Measurements from ENCODE around the gene COPS4.

- TF ChIP-seq, protein P1, sequence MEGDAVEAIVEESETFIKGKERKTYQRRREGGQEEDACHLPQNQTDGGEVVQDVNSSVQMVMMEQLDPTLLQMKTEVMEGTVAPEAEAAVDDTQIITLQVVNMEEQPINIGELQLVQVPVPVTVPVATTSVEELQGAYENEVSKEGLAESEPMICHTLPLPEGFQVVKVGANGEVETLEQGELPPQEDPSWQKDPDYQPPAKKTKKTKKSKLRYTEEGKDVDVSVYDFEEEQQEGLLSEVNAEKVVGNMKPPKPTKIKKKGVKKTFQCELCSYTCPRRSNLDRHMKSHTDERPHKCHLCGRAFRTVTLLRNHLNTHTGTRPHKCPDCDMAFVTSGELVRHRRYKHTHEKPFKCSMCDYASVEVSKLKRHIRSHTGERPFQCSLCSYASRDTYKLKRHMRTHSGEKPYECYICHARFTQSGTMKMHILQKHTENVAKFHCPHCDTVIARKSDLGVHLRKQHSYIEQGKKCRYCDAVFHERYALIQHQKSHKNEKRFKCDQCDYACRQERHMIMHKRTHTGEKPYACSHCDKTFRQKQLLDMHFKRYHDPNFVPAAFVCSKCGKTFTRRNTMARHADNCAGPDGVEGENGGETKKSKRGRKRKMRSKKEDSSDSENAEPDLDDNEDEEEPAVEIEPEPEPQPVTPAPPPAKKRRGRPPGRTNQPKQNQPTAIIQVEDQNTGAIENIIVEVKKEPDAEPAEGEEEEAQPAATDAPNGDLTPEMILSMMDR (IDR thresholded peaks at IDR 0.05 in 2 of 3, conservative IDR thresholded peaks at IDR 0.05 in 1 of 3; ENCODE audit: control insufficient read depth in 2 of 3, extremely low read depth in 1 of 3, insufficient read depth in 1 of 3, low read depth in 3 of 3, low read length in 3 of 3): no peak
- no peak for TF ChIP-seq EP300 (IDR thresholded peaks at IDR 0.05; ENCODE audit: borderline replicate concordance in 1 of 2, control insufficient read depth in 1 of 2, low read depth in 2 of 2, low read length in 2 of 2)
- no peak for TF ChIP-seq CHD4 (IDR thresholded peaks at IDR 0.05)
- no peak for TF ChIP-seq ZZZ3 (IDR thresholded peaks at IDR 0.05; ENCODE audit: control insufficient read depth, insufficient read length, low read depth)
- no peak for TF ChIP-seq SP1 (IDR thresholded peaks at IDR 0.05; ENCODE audit: low read depth, low read length)
- no peak for TF ChIP-seq SIN3A (IDR thresholded peaks at IDR 0.05; ENCODE audit: low read depth, low read length)
- TF ChIP-seq, protein P2, sequence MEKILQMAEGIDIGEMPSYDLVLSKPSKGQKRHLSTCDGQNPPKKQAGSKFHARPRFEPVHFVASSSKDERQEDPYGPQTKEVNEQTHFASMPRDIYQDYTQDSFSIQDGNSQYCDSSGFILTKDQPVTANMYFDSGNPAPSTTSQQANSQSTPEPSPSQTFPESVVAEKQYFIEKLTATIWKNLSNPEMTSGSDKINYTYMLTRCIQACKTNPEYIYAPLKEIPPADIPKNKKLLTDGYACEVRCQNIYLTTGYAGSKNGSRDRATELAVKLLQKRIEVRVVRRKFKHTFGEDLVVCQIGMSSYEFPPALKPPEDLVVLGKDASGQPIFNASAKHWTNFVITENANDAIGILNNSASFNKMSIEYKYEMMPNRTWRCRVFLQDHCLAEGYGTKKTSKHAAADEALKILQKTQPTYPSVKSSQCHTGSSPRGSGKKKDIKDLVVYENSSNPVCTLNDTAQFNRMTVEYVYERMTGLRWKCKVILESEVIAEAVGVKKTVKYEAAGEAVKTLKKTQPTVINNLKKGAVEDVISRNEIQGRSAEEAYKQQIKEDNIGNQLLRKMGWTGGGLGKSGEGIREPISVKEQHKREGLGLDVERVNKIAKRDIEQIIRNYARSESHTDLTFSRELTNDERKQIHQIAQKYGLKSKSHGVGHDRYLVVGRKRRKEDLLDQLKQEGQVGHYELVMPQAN (conservative IDR thresholded peaks at IDR 0.05): no peak
- TF ChIP-seq POLR2A (IDR thresholded peaks at IDR 0.05; ENCODE audit: low read depth, low read length): no peak
- no peak for TF ChIP-seq POU2F2 (IDR thresholded peaks at IDR 0.05; ENCODE audit: borderline replicate concordance, low read depth, low read length)
- TF ChIP-seq IRF4 (IDR thresholded peaks at IDR 0.05; ENCODE audit: low read depth, low read length): no peak
- no peak for TF ChIP-seq RBBP5 (conservative IDR thresholded peaks at IDR 0.05)
These were observed 72.6 kb downstream of the COPS4 start for GRCh38 chr4:83107631-83108030.

All from GM12878 (cell line).